OCI-LY1 (cell line): ENCODE data around the gene SAFB.

Experiments
- EZH2 ChIP-seq: fragments of 200-600 bp; sonication (generic), shearing (Covaris generic); IDR thresholded peaks from 2 replicates; pipeline ENCODE4 v1.8.0; 2017; ENCODE audit warnings: borderline replicate concordance, mixed run types, mild to moderate bottlenecking, antibody characterized with exemption, low read length, moderate library complexity, mixed read lengths
- TF ChIP-seq, protein P1 (sequence below): fragments of 200-600 bp; sonication (generic), shearing (Covaris generic); IDR thresholded peaks from 2 replicates; pipeline ENCODE4 v1.5.1; 2017; ENCODE audit warnings: mild to moderate bottlenecking, antibody characterized with exemption, low read length, moderate library complexity, mixed read lengths

DNA sequence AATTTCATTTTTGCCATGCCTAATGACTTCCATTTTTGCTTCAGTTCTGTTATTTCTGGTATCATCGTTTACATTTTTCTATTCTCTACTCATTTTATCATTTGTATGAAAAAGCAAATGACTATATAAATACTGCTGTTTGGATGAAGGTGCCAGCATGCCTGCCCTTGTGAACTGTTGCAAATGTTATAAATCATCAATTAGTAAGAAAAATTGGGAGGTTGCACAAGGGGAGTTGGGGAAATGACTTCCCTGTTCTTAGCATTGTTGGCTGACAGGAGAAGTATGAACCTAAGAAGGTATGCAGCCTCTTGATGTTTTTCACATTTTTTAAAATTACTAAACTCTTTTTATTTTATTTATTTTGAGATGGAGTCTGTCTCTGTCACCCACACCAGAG lies 15.1 kb downstream of the SAFB start:
- TF ChIP-seq, protein P1, sequence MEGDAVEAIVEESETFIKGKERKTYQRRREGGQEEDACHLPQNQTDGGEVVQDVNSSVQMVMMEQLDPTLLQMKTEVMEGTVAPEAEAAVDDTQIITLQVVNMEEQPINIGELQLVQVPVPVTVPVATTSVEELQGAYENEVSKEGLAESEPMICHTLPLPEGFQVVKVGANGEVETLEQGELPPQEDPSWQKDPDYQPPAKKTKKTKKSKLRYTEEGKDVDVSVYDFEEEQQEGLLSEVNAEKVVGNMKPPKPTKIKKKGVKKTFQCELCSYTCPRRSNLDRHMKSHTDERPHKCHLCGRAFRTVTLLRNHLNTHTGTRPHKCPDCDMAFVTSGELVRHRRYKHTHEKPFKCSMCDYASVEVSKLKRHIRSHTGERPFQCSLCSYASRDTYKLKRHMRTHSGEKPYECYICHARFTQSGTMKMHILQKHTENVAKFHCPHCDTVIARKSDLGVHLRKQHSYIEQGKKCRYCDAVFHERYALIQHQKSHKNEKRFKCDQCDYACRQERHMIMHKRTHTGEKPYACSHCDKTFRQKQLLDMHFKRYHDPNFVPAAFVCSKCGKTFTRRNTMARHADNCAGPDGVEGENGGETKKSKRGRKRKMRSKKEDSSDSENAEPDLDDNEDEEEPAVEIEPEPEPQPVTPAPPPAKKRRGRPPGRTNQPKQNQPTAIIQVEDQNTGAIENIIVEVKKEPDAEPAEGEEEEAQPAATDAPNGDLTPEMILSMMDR = no peak
- no peak for TF ChIP-seq EZH2
